H9 (cell line): Measurements from ENCODE around the gene MSANTD2. TPM values are rescaled to one million over a fixed set of nuclear protein-coding genes. Genes with fewer than 3 reads are reported as not detected.

Experiments used
- DNase-seq: peaks from one replicate; pipeline ENCODE4 v3.0.0-alpha.2; 2017
- H2AFZ ChIP-seq: one replicate; pipeline ENCODE4 v1.6.1; 2013; ENCODE audit warnings: mild to moderate bottlenecking, low read length, control low read depth, moderate library complexity
- H2AK5ac ChIP-seq: 2 replicates; pipeline ENCODE4 v1.6.1; 2013; ENCODE audit warnings: low read length, control low read depth, mixed read lengths; ENCODE audit not compliant: insufficient read length
- H2BK120ac ChIP-seq: one replicate; pipeline ENCODE4 v1.6.1; 2013; ENCODE audit warnings: low read depth, mild to moderate bottlenecking, low read length, control low read depth, inconsistent platforms; ENCODE audit not compliant: poor library complexity, severe bottlenecking
- H2BK12ac ChIP-seq: 2 replicates; pipeline ENCODE4 v1.6.1; 2013; ENCODE audit warnings: low read length, control low read depth, mixed read lengths, low read depth; ENCODE audit not compliant: insufficient read length
- H2BK15ac ChIP-seq: 2 replicates; pipeline ENCODE4 v1.6.1; 2013; ENCODE audit warnings: low read depth, low read length, control low read depth
- H2BK20ac ChIP-seq: one replicate; pipeline ENCODE4 v1.6.1; 2013; ENCODE audit warnings: low read depth, mild to moderate bottlenecking, low read length, control low read depth, inconsistent platforms; ENCODE audit not compliant: poor library complexity, severe bottlenecking
- H2BK5ac ChIP-seq: 2 replicates; pipeline ENCODE4 v1.6.1; 2013; ENCODE audit warnings: low read length, control low read depth, mixed read lengths; ENCODE audit not compliant: insufficient read length
- H3K14ac ChIP-seq: 2 replicates; pipeline ENCODE4 v1.6.1; 2013; ENCODE audit warnings: low read length, control low read depth; ENCODE audit not compliant: insufficient read depth
- H3K18ac ChIP-seq: 2 replicates; pipeline ENCODE4 v1.6.1; 2013; ENCODE audit warnings: low read depth, mild to moderate bottlenecking, mixed read lengths, low read length, control low read depth; ENCODE audit not compliant: insufficient read length
- H3K23ac ChIP-seq: 2 replicates; pipeline ENCODE4 v1.6.1; 2013; ENCODE audit warnings: low read length, control low read depth, mixed read lengths, low read depth; ENCODE audit not compliant: insufficient read length
- H3K23me2 ChIP-seq: 2 replicates; pipeline ENCODE4 v1.6.1; 2013; ENCODE audit warnings: low read depth, mild to moderate bottlenecking, mixed read lengths, low read length, control low read depth; ENCODE audit not compliant: insufficient read length, poor library complexity, severe bottlenecking
- H3K27ac ChIP-seq: 2 replicates; pipeline ENCODE4 v1.5.1; 2013; ENCODE audit warnings: low read length, control low read depth, mixed read lengths, low read depth; ENCODE audit not compliant: insufficient read length
- H3K27me3 ChIP-seq: 2 replicates; pipeline ENCODE4 v1.6.1; 2013; ENCODE audit warnings: low read length, control low read depth, inconsistent platforms; ENCODE audit not compliant: insufficient read depth
- H3K4ac ChIP-seq: 2 replicates; pipeline ENCODE4 v1.6.1; 2013; ENCODE audit warnings: low read depth, mild to moderate bottlenecking, control low read depth, inconsistent platforms, low read length, moderate library complexity
- H3K4me1 ChIP-seq: 2 replicates; pipeline ENCODE4 v1.6.1; 2013; ENCODE audit warnings: low read length, control low read depth, inconsistent platforms; ENCODE audit not compliant: insufficient read depth
- H3K4me2 ChIP-seq: 2 replicates; pipeline ENCODE4 v1.6.1; 2013; ENCODE audit warnings: low read length, control low read depth, mixed read lengths; ENCODE audit not compliant: insufficient read length, insufficient read depth
- H3K56ac ChIP-seq: 2 replicates; pipeline ENCODE4 v1.6.1; 2013; ENCODE audit warnings: low read depth, mild to moderate bottlenecking, mixed read lengths, low read length, control low read depth; ENCODE audit not compliant: insufficient read length
- H3K79me1 ChIP-seq: 2 replicates; pipeline ENCODE4 v1.6.1; 2013; ENCODE audit warnings: low read depth, mild to moderate bottlenecking, moderate library complexity, low read length, control low read depth, inconsistent platforms; ENCODE audit not compliant: insufficient read depth, poor library complexity, severe bottlenecking
- H3K79me2 ChIP-seq: 2 replicates; pipeline ENCODE4 v1.6.1; 2013; ENCODE audit warnings: low read length, control low read depth, inconsistent platforms; ENCODE audit not compliant: insufficient read depth
- H3K9ac ChIP-seq: 2 replicates; pipeline ENCODE4 v1.6.1; 2013; ENCODE audit warnings: low read length, control low read depth, mixed read lengths; ENCODE audit not compliant: insufficient read length; ENCODE audit errors: extremely low read depth
- H3K9me3 ChIP-seq: one replicate; pipeline ENCODE4 v1.6.1; 2013; ENCODE audit warnings: low read depth, low read length, inconsistent platforms; ENCODE audit not compliant: control insufficient read depth
- H3T11ph ChIP-seq: one replicate; pipeline ENCODE4 v1.6.1; 2013; ENCODE audit warnings: mild to moderate bottlenecking, low read length, control low read depth, inconsistent platforms
- H4K20me1 ChIP-seq: one replicate; pipeline ENCODE4 v1.6.1; 2013; ENCODE audit not compliant: control insufficient read depth, insufficient read length, insufficient read depth
- H4K5ac ChIP-seq: 2 replicates; pipeline ENCODE4 v1.6.1; 2013; ENCODE audit warnings: low read depth, mild to moderate bottlenecking, mixed read lengths, low read length, control low read depth; ENCODE audit not compliant: insufficient read length
- H4K8ac ChIP-seq: replicated peaks from 2 replicates; pipeline ENCODE4 v1.6.1; 2013; ENCODE audit warnings: low read length, control low read depth, mixed read lengths, low read depth; ENCODE audit not compliant: insufficient read length
- H4K91ac ChIP-seq: 2 replicates; pipeline ENCODE4 v1.6.1; 2013; ENCODE audit warnings: low read depth, mild to moderate bottlenecking, moderate library complexity, mixed read lengths, low read length, control low read depth; ENCODE audit not compliant: insufficient read length
- H3K27ac Mint-ChIP-seq, 3 experiments: 2 replicates in 2 of 3; 3 replicates in 1 of 3; pipeline ENCODE4 v1.8.0; 2020 to 2021; ENCODE audit warnings: mixed read lengths in 3 of 3, mild to moderate bottlenecking in 1 of 3, moderate library complexity in 1 of 3
- H3K27me3 Mint-ChIP-seq: 2 replicates; pipeline ENCODE4 v1.8.0; 2021; ENCODE audit warnings: low read depth, mild to moderate bottlenecking, moderate library complexity, mixed read lengths
- H3K36me3 Mint-ChIP-seq, 3 experiments: 2 replicates in 2 of 3; 3 replicates in 1 of 3; pipeline ENCODE4 v1.8.0; 2020 to 2021; ENCODE audit warnings: low read depth in 3 of 3, mixed read lengths in 3 of 3; ENCODE audit not compliant: insufficient read depth in 1 of 3
- H3K4me1 Mint-ChIP-seq, 2 experiments: 2 replicates each; pipeline ENCODE4 v1.8.0; 2020; ENCODE audit warnings: mixed read lengths in 2 of 2
- H3K4me3 Mint-ChIP-seq, 2 experiments: 2 replicates in 1 of 2; 3 replicates in 1 of 2; pipeline ENCODE4 v1.8.0; 2020 to 2021; ENCODE audit warnings: mild to moderate bottlenecking in 2 of 2, mixed read lengths in 2 of 2, moderate library complexity in 1 of 2
- H3K9me3 Mint-ChIP-seq, 2 experiments: 2 replicates in 1 of 2; 3 replicates in 1 of 2; pipeline ENCODE4 v1.8.0; 2020; ENCODE audit warnings: mild to moderate bottlenecking in 2 of 2, mixed read lengths in 2 of 2, moderate library complexity in 1 of 2
- WGBS: extraction: QIAGEN DNeasy Blood & Tissue Kit; methylation state at CpG from one replicate; pipeline ENCODE4 v1.1.7; 2013; ENCODE audit warnings: missing lambda C conversion rate, low lambda C conversion rate, mixed read lengths; ENCODE audit not compliant: insufficient read length; ENCODE audit errors: extremely low coverage; 5-methylcytosine and 5-hydroxymethylcytosine counted together
- total RNA-seq: library from RNA; stranded (reverse); gene quantifications from 2 replicates; pipeline ENCODE4 v1.2.1, GENCODE V29; 2021
- TF ChIP-seq, protein P1 (sequence below): fragments of 200-600 bp; sonication (generic); conservative IDR thresholded peaks from 3 replicates; pipeline ENCODE4 v1.8.0; 2021; ENCODE audit warnings: antibody characterized with exemption, mild to moderate bottlenecking

The MSANTD2 gene
- total RNA-seq, 1 experiment from 2014 or later = 18.1 TPM

- Histone ChIP-seq H3K18ac (no peak overlapping the region), H3T11ph (no peak overlapping the region), H3K27ac (no peak overlapping the region), H4K91ac (no peak overlapping the region), H4K20me1 (no peaks in the 10 kb centered on the region), H3K23ac (no peak overlapping the region), H3K56ac (no peak overlapping the region), H2AK5ac (no peak overlapping the region), H3K14ac (no peak overlapping the region), H2BK120ac (no peak overlapping the region), H2BK15ac (no peak overlapping the region), H3K4me2 (no peak overlapping the region), H3K23me2 (peaks cover 22% of the 10 kb centered on the region), H3K4ac (no peak overlapping the region), H4K8ac (no peak overlapping the region), H3K9ac (no peak overlapping the region), H2BK5ac (no peak overlapping the region), H3K27me3 (peaks cover 88% of the 10 kb centered on the region), H4K5ac (no peak overlapping the region), H3K79me1 (no peaks in the 10 kb centered on the region), H3K79me2 (no peaks in the 10 kb centered on the region), H2AFZ (no peak overlapping the region), H2BK20ac (no peak overlapping the region), H3K4me1 (peaks cover 3% of the 10 kb centered on the region; the same call in 1 of the 2 replicates), H2BK12ac (no peak overlapping the region), H3K9me3 (no peaks in the 10 kb centered on the region)
- TF ChIP-seq, protein P1, sequence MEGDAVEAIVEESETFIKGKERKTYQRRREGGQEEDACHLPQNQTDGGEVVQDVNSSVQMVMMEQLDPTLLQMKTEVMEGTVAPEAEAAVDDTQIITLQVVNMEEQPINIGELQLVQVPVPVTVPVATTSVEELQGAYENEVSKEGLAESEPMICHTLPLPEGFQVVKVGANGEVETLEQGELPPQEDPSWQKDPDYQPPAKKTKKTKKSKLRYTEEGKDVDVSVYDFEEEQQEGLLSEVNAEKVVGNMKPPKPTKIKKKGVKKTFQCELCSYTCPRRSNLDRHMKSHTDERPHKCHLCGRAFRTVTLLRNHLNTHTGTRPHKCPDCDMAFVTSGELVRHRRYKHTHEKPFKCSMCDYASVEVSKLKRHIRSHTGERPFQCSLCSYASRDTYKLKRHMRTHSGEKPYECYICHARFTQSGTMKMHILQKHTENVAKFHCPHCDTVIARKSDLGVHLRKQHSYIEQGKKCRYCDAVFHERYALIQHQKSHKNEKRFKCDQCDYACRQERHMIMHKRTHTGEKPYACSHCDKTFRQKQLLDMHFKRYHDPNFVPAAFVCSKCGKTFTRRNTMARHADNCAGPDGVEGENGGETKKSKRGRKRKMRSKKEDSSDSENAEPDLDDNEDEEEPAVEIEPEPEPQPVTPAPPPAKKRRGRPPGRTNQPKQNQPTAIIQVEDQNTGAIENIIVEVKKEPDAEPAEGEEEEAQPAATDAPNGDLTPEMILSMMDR = no peak
- Mint-ChIP-seq H3K27me3 (peaks cover 79% of the 10 kb centered on the region), H3K36me3 (no peaks in the 10 kb centered on the region; a peak in 2 of 7 replicates), H3K9me3 (peaks cover 3 to 7% of the 10 kb centered on the region in 2 experiments; a peak in 2 of 5 replicates), H3K4me1 (peaks cover 21 to 42% of the 10 kb centered on the region in 2 experiments), H3K27ac (no peak overlapping the region; a peak in 1 of 7 replicates), H3K4me3 (no peak overlapping the region)
- DNase-seq = no peak
- whole genome bisulfite sequencing = no CpG with 5 or more reads among the region's 12 CpGs
Measured at GRCh38 chr11:124748481-124749343, 51.5 kb downstream of the MSANTD2 start.
